Fibroblast of lung (primary cell): ENCODE data around the gene RHD. TPM values are rescaled to one million over a fixed set of nuclear protein-coding genes. Genes with fewer than 3 reads are reported as not detected.
"Not testable (repeated sequence)": the region's sequence is repeated elsewhere in the genome, so short reads cannot be mapped to it uniquely, and the experiment has no call there.

ENCODE experiments used
- DNase-seq, 2 donors: peaks; one replicate each; pipeline versions ENCODE4 v3.0.0 to v3.0.0-alpha.2; 2010; ENCODE audit warnings: low read depth in 2 of 2
- H2AFZ ChIP-seq: 2 replicates; pipeline ENCODE4 v1.5.1; 2012; ENCODE audit warnings: low read length, control low read depth, inconsistent platforms
- H3K27ac ChIP-seq: 2 replicates; pipeline ENCODE4 v1.5.1; 2011; ENCODE audit warnings: low read length, control low read depth; ENCODE audit not compliant: insufficient read depth
- H3K27me3 ChIP-seq: 2 replicates; pipeline ENCODE4 v1.5.1; 2011; ENCODE audit warnings: mild to moderate bottlenecking, low read length; ENCODE audit not compliant: control insufficient read depth, insufficient read depth
- H3K36me3 ChIP-seq: 2 replicates; pipeline ENCODE4 v1.5.1; 2011; ENCODE audit warnings: low read length; ENCODE audit not compliant: control insufficient read depth, insufficient read depth
- H3K4me1 ChIP-seq: 2 replicates; pipeline ENCODE4 v1.5.1; 2011; ENCODE audit warnings: low read length; ENCODE audit not compliant: control insufficient read depth, insufficient read depth; ENCODE audit errors: extremely low read depth
- H3K4me2 ChIP-seq: 2 replicates; pipeline ENCODE4 v1.5.1; 2011; ENCODE audit warnings: low read length, control low read depth; ENCODE audit not compliant: insufficient read depth; ENCODE audit errors: extremely low read depth
- H3K4me3 ChIP-seq, 4 experiments: fragments of 200-600 bp in 1 of 4; sonication (generic) in 1 of 4; replicated peaks in 1 of 4; 2 replicates each; pipeline ENCODE4 v1.5.1; 2011 to 2016; ENCODE audit warnings: low read length in 4 of 4, low read depth in 3 of 4, mild to moderate bottlenecking in 3 of 4, control low read depth in 2 of 4, inconsistent platforms in 1 of 4, mixed read lengths in 1 of 4; ENCODE audit not compliant: insufficient read depth in 1 of 4; ENCODE audit errors: control extremely low read depth in 1 of 4
- H3K79me2 ChIP-seq: 2 replicates; pipeline ENCODE4 v1.5.1; 2012; ENCODE audit warnings: mild to moderate bottlenecking, low read length, inconsistent platforms; ENCODE audit not compliant: control insufficient read depth, insufficient read depth
- H3K9ac ChIP-seq: 2 replicates; pipeline ENCODE4 v1.5.1; 2011; ENCODE audit warnings: mild to moderate bottlenecking, low read length, control low read depth; ENCODE audit not compliant: insufficient read depth
- H3K9me3 ChIP-seq: 2 replicates; pipeline ENCODE4 v1.5.1; 2012; ENCODE audit warnings: low read depth, low read length; ENCODE audit not compliant: control insufficient read depth, insufficient read depth
- H4K20me1 ChIP-seq: 2 replicates; pipeline ENCODE4 v1.5.1; 2011; ENCODE audit warnings: low read length; ENCODE audit not compliant: control insufficient read depth, insufficient read depth; ENCODE audit errors: extremely low read depth
- EZH2 ChIP-seq: IDR thresholded peaks from 2 replicates; pipeline ENCODE4 v1.5.1; 2012; ENCODE audit warnings: low read length, control low read depth, mild to moderate bottlenecking; ENCODE audit errors: missing control alignments
- polyA plus RNA-seq, 2 donors: library from polyadenylated mRNA; depleted of rRNA in 1 of 2; stranded (reverse) in 1 of 2; unstranded in 1 of 2; fragments of >200 nt; gene quantifications; 2 replicates each; pipeline ENCODE4 v1.2.1, GENCODE V29; 2011 to 2012; ENCODE audit warnings: missing spikeins in 1 of 2
- total RNA-seq: library from RNA; depleted of rRNA; stranded (reverse); fragments of >200 nt; gene quantifications from 2 replicates; pipeline ENCODE4 v1.2.1, GENCODE V29; 2014
- TF ChIP-seq, protein P1 (sequence below), 2 donors: IDR thresholded peaks in 1 of 2; conservative IDR thresholded peaks in 1 of 2; 1 replicate in 1 of 2; 2 replicates in 1 of 2; pipeline ENCODE4 v1.5.1; 2011 to 2012; ENCODE audit warnings: low read length in 2 of 2, control low read depth in 1 of 2, inconsistent platforms in 1 of 2, low read depth in 1 of 2, mild to moderate bottlenecking in 1 of 2

RHD gene
- total and polyA plus RNA-seq, 2 donors (not counting 1 experiment from before 2014, with no cell fraction given): not detected

DNA sequence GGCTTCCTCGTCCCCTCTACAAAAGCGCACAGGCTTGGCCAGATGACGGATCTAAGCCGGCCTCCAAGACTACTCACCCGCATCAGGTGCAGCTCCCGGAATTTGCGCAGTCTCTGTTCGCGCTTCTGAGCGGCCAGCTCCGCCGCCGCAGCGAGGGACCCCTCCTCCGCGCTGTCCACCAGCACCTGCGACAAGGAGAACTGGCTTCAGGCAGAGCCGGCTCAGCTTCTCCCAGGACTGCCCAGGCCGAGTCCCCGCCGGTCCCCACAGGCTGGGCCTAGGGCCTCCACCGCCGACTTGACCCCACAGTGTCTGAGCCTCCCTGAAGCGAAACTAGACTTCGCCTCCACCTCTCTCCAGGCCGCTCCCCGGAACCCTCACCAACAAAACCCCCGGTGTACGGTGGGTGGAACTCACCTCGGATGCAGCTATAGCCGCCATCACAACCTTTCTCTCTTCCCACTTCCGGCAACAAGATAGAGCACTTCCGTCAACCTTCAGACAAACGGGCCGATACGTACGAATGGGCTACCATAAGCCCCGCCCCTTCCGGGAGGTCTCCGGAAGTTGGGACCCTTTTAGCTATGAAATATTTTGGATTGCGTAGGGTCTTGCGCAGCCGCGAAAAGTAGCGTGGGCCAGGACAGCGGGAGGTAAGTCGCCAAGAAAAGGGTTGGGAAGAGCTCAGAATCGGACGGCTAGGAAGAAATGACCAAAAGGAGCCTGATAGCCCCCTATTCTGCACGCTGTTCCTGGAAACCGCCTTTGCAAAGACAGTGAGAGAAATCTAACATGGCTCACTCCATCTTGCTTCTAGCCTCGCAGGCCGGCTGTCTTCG lies 40.1 kb upstream of the RHD start, which contains the start of gene SYF2:
Gene SYF2, minus strand, starts transcription at position 476 of the 839 bp plus-strand sequence. Its CDS starts 35 bp downstream, at position 441.
- no peaks in the 10 kb centered on the region for H3K27me3 ChIP-seq
- peaks cover 27% of the 10 kb centered on the region for H3K79me2 ChIP-seq
- H2AFZ ChIP-seq: peak within 1 kb of the TSS; percentile 84
- peak within 1 kb of the TSS; percentile 74 for H3K9ac ChIP-seq
- TF ChIP-seq, protein P1, sequence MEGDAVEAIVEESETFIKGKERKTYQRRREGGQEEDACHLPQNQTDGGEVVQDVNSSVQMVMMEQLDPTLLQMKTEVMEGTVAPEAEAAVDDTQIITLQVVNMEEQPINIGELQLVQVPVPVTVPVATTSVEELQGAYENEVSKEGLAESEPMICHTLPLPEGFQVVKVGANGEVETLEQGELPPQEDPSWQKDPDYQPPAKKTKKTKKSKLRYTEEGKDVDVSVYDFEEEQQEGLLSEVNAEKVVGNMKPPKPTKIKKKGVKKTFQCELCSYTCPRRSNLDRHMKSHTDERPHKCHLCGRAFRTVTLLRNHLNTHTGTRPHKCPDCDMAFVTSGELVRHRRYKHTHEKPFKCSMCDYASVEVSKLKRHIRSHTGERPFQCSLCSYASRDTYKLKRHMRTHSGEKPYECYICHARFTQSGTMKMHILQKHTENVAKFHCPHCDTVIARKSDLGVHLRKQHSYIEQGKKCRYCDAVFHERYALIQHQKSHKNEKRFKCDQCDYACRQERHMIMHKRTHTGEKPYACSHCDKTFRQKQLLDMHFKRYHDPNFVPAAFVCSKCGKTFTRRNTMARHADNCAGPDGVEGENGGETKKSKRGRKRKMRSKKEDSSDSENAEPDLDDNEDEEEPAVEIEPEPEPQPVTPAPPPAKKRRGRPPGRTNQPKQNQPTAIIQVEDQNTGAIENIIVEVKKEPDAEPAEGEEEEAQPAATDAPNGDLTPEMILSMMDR (conservative IDR thresholded peaks at IDR 0.05 in 1 of 2, IDR thresholded peaks at IDR 0.05 in 1 of 2; ENCODE audit: low read depth in 1 of 2, low read length in 2 of 2): no peak
- TF ChIP-seq EZH2: no peak
- no peaks in the 10 kb centered on the region for H3K9me3 ChIP-seq
- peak within 1 kb of the TSS; percentile 94 for H3K4me2 ChIP-seq
- H3K27ac ChIP-seq: peak within 1 kb of the TSS; percentile 98
- peak; percentile 93 to 94 for DNase-seq
- H4K20me1 ChIP-seq: no peaks in the 10 kb centered on the region
- peaks cover 3% of the 10 kb centered on the region for H3K36me3 ChIP-seq
- H3K4me3 ChIP-seq: peak within 1 kb of the TSS; percentile 60 to 99 (median 84)
- peaks cover 9% of the 10 kb centered on the region for H3K4me1 ChIP-seq

DNA sequence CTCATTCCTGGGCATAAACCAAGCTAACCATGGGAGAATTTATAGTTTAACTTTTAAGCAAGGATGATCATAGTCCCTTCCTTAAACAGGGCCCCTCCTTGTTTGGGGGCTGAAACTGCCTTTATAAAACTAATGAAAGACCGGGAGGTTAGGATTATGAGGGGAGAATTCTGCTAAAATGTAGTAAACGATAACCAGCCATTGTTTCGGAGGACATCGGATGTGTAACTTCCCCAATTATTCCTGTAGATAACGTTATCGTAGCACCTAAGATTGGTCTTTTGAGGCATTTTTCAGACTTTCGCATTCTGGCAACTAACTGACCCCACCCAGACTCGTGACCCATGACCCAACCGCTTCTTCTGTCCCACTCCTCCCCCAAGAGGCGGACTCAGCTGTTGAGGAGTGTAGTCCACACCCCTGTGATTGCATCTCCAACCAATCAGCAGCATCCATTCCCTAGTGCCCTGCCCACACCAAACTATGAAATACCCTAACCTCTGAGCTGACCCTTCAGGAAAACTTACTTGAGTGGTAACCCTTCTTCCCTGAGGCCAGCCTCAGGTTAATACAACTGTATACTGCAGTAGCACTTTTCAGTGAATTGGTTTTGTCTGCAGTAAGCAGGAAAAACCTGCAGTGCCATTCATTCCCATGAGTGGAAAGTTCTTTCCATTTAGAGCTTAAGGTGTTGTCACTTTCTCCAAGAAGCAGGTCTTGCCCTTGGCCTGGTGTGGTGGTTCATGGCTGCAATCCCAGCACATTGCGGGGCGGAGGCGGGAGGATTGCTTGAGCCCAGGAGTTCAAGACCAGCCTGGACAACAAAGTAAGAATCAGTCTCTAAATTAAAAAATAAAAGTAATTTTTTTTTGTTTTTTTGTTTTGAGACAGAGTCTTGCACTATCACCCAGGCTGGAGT lies 39.2 kb upstream of the RHD start:
- H3K79me2 ChIP-seq: peaks cover 27% of the 10 kb centered on the region
- peaks cover 9% of the 10 kb centered on the region for H3K4me1 ChIP-seq
- no peak for TF ChIP-seq EZH2
- TF ChIP-seq, protein P1 (conservative IDR thresholded peaks at IDR 0.05 in 1 of 2, IDR thresholded peaks at IDR 0.05 in 1 of 2; ENCODE audit: low read depth in 1 of 2, low read length in 2 of 2): no peak

DNA sequence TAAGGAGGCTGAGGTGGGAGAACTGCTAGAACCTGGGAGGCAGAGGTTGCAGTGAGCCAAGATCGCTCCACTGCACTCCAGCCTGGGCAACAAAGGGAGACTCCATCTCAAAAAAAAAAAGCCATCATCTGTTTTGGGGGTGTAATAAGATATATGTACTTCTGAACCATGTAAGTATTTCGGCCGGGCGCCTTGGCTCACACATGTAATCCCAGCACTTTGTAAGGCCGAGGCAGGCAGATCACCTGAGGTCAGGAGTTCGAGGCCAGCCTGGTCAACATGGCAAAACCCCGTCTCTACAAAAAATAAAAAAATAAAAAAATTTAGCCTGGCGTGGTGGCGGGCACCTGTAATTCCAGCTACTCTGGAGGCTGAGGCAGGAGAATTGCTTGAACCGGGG lies 36.9 kb upstream of the RHD start:
- not testable (repeated sequence) for H3K9ac ChIP-seq, H4K20me1 ChIP-seq, H3K4me2 ChIP-seq, DNase-seq, H3K27ac ChIP-seq, H3K4me3 ChIP-seq, H3K9me3 ChIP-seq, H2AFZ ChIP-seq, H3K27me3 ChIP-seq, H3K36me3 ChIP-seq
- Histone ChIP-seq H3K4me1 (peaks cover 16% of the 10 kb centered on the region), H3K79me2 (peaks cover 27% of the 10 kb centered on the region)

More for the DNA sequence above, 39.2 kb upstream of the RHD start:
- Histone ChIP-seq H3K9me3 (no peaks in the 10 kb centered on the region), H3K4me3 (peak overlapping the region; percentile 60 to 99 (median 84)), H2AFZ (peak overlapping the region; percentile 35), H3K27me3 (no peaks in the 10 kb centered on the region), H3K9ac (peak overlapping the region; percentile 74), H4K20me1 (no peaks in the 10 kb centered on the region), H3K36me3 (peaks cover 2% of the 10 kb centered on the region), H3K4me2 (peak overlapping the region; percentile 90), H3K27ac (peak overlapping the region; percentile 98)
- DNase-seq: peak; percentile 82 to 89

DNA sequence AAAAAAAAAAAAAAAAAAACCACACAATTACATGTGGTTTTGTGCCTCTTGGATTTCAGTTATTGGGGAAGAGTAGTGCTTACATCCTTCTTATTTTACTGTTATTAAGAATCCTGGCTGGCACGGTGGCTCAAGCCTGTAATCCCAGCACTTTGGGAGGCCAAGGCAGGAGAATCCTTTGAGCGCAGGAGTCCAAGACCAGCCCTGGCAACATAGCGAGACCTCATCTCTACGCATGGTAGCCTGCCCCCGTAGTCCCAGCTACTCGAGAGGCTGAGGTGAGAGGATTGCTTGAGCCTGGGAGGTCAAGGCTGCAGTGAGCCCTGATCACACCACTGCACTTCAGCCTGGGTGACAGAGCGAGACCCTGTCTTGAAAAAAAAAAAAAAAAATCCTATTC lies 36.0 kb upstream of the RHD start:
- not testable (repeated sequence) for H3K36me3 ChIP-seq, H3K4me2 ChIP-seq, DNase-seq, H3K9ac ChIP-seq, H2AFZ ChIP-seq, H4K20me1 ChIP-seq, H3K4me3 ChIP-seq, H3K27ac ChIP-seq, H3K27me3 ChIP-seq, H3K9me3 ChIP-seq
- peaks cover 22% of the 10 kb centered on the region for H3K79me2 ChIP-seq
- peaks cover 15% of the 10 kb centered on the region for H3K4me1 ChIP-seq
